Measurements from ENCODE around the gene MARS1.
A peak's percentile ranks its signal among the peaks of the same experiment; 100 is the strongest.

Gene MARS1

DNA sequence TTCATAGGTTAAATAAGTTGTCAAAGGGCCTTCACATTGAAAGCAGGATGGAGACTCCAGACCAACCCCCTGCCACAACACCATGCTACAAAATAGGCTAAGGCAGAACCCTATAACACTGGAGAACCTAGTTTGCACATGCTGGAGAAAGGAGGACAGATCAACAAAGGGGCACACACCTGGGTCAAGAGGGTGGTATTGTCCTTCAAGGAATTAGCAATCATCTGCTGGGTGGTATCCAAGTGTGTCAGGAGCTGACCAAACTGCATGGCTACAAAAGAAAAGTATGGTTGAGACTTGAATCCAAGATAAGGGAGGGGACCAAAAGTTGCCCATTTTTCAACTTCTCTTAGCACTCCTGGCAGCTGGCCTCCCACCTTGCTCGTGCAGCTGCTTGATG, 44.0 kb downstream of the MARS1 start:
- DNase-seq (ENCODE audit: low read depth) = no peak

DNA sequence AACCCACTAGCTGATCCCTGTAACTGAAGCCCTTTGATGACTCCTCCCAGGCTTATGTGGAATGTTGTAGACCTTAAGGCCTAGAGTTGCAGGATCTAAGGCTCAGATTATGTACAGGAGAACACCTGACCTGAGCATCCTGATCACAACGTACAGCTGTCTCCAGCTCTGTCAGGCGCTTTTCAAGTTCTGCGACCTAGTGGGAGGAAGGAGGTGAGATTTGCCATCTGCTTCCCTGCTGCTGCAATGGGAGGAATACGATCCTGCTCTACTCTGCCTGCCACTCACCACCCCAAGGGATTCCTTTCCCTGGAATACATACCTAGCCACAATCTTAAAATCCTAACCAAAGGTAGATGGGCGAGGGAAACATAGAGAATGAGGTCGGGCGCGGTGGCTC, 45.2 kb downstream of the MARS1 start:
- DNase-seq (ENCODE audit: low read depth) = no peak

DNA sequence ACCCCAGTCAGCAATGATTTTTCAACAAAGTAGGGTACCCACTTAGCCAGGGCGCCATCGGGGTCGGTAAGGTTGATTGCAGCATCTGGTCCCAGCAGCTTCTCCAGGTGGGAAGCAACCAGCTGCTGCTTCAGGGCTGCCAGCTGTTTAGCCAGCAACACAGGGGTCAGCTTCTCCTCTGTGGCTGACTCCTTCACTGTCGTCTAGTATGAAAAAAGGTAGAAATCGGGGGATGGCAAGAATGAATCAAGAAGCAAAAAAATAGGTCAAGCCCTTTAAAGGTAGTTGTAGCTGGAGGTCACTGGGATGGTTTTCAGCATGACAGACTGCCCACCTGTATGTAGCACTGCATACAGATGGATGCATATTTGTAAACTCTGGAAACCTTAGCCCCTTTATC, 46.4 kb downstream of the MARS1 start:
- no peak for DNase-seq (ENCODE audit: low read depth)

DNA sequence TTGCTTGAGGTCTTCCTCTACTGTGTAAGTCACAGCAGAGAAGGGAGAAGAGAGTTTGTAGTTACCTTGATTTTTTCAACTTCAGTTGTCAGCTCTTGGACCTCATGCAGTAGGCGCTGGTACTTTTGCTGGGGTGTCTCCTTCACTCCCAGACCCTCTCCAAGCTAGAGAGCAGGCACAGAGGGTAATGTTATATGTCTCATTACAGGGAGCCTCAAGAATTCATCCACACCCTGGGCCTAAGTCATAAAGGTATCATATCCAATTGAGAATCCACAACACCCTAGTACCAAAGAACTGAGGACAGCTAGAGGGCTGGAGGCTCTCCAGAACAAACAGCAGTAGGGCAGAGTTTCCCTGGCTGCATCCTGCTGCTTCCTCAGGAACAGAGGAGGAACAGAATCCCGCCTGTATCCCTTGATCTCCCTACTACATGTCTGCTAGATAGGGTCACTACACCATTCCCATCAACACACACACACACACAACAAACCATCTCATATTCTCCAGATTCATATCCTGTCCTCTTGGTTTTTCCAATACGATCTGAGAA, 47.2 kb downstream of the MARS1 start:
- DNase-seq (ENCODE audit: low read depth) = no peak

DNA sequence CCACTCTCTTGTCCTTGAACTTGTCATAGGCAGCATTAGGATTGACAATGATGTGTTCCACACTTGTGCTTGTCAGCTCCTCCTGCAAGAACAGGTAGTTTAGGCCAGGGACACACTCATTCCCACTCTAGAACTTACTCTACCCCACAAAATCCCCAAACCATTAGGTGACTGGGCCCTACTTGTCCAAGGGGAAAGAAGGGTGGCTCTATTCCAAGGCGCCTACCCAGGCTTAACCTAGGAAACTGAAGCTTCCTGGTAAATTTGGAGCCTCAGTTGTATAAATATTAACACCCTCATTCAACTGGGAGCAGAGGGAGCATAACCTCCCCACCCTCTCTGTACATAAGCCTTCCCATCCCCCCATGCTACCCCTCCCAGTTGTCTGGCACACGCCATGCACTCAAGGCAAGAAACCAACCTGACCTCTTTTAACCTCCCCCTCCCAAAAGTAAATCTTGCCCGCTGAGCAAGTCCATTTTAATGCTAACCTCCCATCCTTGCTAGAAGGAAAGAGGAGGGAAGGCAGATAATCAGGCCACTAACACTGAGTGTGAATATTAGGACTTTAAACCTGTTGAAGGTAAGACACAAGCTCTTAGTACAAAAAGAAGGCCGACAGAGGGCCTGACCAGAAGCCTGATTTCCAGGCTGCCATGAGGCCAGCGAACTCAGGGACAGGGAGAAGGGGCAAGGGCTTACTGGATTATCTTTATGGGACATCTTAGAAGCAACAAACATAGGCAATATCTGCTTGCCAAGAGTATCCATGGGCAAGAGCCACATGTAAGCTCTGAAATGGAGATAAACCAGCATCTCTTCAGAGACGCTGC, 48.1 kb downstream of the MARS1 start:
- DNase-seq (ENCODE audit: low read depth) = no peak

DNA sequence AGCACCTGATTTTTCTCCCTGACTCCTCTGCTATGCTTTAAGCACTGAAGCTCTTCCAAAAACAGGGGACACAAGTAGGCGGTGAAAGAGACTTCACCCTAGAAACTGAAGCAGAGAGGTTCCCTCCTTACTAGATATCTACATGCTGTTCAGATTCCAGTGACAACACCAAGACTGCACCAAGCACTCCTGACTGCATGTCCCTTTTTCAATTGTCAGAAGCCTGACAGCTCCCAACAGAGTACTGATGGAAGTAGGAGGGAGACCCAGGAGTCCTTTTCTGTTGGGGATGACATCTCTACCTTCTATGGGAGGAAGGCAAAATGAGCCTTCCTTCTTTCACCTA, 48.7 kb downstream of the MARS1 start:
- no peak for DNase-seq (ENCODE audit: low read depth)

DNA sequence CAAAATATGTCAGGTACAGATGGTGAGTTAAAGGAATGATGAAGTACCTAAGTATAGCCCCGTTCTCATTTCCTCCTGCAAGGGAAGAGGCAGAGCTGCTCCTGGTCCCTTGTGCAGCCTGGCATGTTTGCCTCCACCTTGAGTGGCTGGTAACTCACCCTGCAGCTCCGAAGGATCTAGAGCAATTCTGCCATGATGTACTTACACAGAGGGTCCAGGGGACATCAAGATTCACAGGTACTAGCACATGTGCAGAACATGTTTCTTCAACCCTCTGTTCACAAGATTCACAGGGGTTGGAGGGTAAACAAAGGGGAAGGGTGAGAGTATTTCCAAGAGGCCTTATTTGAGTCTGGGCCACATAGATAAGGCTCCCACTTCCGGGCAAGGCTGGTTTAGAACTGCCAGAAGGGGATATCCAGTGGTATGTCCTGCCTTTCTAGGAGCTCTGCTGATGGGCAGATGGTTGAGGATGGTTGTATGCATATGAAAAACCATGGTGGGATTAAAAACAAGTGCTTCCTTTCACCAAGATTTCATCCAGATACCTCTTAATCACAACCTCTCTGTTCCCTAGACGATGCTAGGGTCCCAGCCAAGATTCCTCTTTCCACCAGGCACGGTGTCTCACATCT, 51.4 kb downstream of the MARS1 start:
- DNase-seq (ENCODE audit: low read depth) = no peak

DNA sequence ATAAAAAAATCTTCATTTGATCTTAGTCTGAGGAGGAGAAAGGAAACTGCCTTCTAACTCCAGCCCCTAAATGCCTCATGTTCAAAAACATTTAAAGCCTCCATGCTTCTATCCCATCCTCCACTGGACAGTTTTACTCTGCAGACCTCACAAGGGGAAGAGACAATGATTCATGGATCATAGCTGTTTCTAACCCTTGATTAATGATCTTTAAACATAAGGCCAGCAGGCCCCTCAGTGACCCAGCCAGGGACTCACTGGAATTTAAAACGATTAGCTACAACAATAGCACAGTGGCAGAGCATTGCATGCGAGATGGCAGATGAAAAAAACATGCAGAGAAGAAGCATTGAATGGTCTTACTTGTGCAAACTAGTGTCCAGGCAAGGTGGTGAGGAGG, 53.1 kb downstream of the MARS1 start:
- DNase-seq (ENCODE audit: low read depth) = no peak

DNA sequence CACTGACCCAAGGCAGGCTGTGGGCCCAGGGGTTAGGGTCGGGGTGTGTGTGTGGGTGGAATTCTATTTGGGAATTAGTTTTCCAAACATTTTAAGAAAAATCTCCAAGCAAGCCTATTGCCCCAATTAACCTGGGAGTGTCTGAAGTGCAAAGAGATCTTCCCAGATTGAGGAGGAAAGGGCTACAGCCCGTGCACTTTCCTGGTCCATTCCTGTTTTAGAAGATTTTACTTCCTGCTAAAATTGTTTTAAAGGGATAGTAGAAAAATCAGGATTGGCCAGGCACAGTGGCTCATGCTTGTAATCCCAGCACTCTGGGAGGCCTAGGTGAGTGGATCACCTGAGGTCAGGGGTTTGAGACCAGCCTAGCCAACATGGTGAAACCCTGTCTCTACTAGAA, 53.8 kb downstream of the MARS1 start:
- DNase-seq (ENCODE audit: low read depth) = no peak

DNA sequence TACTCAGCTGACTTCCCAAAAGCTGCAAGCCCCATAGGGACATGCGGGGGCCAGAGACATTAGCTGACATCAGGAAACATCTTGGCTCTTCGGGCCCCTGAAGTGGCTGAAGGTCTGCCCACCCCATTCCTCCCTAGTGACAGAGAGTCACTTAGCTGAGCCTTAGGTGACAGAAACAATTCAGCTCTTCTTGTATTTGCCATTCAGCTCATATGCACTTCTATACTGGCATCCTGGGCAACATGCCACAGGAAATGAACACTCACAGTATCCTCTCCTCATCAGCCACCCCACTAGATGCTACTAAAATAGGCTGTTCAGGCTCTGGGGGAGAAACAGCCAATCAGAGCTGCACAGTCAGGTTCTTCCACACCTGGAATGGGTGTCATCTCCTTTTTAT, 55.7 kb downstream of the MARS1 start:
- DNase-seq (ENCODE audit: low read depth) = no peak

DNA sequence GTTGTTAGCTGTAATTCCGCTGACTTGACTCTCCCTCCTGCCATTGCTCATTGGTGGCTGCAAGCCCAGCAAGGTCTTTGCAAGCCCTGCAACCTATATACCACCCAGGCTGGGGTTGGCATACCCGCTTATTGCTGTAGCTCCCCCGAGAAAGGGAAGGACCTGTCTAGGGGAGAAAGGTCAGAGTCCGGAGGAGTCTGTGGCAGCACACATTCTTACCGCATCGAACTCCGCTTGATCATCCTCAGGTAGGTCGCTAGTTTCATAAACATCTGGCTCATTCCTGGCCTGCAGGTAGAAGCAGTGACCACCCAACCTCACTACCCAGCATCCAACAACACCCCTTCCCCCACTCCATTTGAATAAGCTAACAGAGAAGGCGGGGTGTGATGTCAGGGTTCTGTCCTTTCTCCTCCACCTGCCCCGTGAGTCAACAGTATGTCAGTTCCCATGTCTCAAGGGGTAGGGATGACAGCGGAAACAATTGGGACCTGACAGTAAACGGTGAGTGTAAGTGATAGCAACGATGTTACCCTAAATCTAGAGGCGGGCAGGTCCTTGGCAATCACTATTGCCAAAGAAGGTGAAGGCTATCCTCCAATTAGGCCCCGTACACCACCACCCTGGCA, 58.1 kb downstream of the MARS1 start:
- no peak for DNase-seq (ENCODE audit: low read depth)

DNA sequence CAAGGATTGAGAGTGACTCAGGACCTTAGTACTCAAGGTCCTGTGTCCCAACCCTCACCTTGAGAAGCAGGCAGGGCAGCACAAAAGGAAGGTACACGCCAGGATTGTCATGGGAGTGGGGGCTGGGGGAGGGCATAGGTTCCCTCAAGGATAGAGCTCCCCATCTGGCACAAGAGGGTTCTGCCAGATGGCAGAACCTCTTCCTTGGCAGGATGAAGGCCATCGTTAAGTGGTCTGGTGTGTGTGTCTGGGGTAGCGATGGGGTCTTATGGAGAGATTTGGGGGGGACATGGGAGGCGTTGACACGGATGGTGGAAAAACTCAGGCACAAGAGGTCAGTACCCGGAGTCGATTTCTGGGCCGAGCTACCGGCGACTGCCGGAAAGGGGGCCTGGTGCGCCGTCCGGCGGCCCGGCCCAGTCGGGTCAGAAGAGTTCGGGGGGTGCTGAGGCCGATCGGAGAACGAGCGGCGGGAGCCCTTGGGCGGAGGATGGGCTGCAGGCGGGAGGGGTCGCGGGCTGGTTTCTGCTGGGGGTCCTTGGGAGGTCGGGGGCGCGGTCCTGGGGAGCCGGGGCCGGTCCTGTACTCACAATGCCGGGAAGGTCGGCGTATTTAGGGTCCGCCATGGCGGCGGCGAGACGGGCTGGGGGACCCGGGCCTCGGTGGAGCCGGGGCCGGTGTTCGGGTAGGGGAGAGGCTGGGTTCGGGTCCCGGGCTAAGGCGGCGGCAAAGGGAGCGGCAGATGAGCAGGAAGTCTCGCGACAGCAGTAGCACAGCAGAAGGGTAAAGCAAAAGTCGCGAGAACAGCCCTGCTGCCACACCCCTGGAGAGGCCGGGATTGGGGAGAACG, 58.8 kb downstream of the MARS1 start, which contains the start of gene DCTN2:
TSS of gene DCTN2 (minus strand) at position 755 of the 850 bp plus-strand sequence. CDS start at position 626, 129 bp downstream.
- DNase-seq (ENCODE audit: low read depth) = peak; percentile 85

DNA sequence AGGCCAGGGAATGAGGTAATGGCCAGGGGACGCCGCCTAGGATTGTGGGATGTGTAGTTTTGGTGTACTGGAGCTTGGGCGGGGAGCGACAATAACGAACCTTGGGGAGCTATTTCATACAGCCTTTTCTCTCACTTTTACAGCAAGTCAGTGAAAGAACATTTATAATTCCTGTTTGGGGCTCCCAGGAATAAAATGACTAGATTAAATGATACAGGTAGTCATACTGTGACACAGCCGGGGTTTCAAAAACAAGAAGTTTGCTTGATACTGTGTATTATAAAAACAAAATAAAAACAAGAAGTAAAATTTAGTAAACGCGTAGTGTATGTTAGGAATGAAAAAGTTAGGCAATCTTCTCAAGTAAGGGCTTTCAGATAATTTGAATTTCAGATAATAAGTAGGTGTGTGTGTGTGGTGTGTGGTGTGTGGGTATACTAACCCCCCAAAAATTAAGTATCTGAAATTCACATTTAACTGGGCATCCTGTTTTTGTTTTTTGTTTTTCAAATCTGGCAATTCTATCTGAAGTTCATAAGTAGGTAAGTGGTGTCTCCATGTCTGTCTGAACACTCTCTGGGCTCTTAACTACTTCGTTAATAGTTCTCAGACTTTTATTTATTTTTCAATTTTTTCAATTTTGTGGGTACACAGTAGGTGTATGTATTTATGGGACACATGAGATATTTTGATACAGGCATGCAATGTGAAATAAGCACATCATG, 59.6 kb downstream of the MARS1 start:
- no peak for DNase-seq (ENCODE audit: low read depth)

DNA sequence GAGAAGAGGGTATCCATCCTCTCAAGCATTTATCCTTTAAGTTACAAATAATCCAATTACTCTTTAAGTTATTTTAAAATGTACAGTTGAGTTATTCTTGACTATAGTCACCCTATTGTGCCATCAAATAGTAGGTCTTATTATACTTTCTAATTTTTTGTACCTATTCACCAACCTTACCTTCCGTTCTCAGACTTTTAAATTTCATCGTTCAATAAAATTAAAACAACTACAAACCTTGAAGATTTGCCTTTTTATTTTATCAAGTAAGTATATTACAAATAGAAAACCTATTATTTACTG, 60.1 kb downstream of the MARS1 start:
- no peak for DNase-seq (ENCODE audit: low read depth)

DNA sequence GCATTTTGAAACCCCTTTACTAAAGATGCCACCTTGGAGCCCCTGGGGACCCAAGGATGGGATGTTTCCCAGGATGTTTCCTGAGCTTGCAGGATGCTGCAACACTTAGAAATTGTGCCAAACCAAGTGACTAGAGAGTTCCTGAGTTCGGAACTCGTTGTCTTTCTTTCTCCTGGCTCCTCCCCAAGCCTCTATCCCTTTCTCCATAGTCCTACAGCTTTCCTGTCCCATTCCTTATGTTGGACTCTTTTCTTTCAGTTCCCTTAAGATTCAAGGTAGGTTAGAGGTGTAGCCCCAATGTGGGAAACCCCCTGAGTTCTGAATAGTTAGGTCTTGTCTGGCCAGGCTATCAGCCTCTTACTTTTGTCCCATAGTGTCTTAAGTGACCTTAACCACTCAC, 60.6 kb downstream of the MARS1 start:
- DNase-seq (ENCODE audit: low read depth) = no peak

DNA sequence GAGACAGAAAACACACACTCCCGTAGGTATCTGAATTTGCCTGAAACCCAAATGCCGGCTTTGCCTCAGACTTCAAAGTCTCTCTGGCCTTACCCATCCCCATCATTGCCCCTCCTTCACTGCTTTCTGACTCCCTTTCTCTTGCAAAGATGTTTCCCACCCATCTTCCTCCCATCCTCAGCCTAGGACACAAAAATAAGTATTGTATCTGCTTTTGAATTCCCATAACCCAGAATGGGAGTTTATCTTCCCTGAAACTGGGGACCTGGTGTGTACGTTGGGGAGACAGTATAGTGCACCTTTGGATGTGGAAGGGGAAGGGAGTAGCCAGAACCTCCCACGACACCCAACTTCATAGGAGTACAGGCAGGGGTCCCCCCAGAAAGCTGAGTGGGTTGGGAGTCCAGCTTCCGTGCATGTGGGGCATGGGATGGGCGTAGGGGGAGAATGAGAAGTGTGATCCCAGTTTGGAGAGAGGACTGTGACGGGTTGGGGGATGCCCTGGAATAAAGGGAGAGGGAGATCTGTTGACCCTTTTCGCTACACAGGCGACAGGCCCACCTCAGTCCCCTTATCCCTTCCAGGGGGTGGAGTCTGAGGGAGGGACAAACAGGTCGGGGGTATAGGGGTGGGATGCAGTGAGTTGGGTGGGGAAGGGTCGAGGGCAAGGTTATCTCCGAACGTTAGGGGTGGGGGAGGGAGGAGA, 61.5 kb downstream of the MARS1 start:
- DNase-seq (ENCODE audit: low read depth) = no peak

DNA sequence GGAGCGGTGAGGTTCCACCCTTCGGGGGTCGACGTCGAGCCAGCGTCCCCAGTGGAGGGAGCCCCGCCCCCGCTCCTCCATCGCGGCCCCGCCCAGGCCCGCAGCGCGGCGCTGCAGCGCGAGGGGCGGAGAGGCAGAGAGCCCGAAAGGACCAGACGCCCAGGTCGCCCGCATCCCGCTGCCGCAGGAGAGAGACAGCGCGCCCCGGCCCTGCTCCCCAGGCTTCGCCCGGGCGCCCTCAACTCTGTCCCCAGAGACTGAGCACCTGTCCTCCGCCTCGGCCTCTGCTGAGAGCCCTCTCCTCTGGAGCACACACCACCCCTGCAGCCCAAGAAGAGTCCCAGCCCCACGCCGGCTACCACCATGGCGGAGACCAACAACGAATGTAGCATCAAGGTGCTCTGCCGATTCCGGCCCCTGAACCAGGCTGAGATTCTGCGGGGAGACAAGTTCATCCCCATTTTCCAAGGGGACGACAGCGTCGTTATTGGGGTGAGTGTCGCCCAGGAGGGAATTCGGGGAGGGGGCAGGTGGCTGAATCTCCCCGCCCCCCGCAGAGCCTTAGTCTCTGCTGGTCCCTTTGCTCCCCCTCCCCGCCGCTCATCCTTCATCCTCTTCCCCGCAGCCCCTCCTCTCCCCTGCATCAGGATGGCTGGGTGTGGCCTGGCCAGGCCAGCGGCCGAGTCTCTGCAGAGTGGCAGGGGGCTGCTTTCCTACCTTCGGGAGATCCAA, 62.2 kb downstream of the MARS1 start, which contains the start of gene KIF5A:
TSS of gene KIF5A (plus strand) at position 136 of the 732 bp plus-strand sequence. CDS start at position 364, 228 bp downstream.
- DNase-seq (ENCODE audit: low read depth) = peak; percentile 38

DNA sequence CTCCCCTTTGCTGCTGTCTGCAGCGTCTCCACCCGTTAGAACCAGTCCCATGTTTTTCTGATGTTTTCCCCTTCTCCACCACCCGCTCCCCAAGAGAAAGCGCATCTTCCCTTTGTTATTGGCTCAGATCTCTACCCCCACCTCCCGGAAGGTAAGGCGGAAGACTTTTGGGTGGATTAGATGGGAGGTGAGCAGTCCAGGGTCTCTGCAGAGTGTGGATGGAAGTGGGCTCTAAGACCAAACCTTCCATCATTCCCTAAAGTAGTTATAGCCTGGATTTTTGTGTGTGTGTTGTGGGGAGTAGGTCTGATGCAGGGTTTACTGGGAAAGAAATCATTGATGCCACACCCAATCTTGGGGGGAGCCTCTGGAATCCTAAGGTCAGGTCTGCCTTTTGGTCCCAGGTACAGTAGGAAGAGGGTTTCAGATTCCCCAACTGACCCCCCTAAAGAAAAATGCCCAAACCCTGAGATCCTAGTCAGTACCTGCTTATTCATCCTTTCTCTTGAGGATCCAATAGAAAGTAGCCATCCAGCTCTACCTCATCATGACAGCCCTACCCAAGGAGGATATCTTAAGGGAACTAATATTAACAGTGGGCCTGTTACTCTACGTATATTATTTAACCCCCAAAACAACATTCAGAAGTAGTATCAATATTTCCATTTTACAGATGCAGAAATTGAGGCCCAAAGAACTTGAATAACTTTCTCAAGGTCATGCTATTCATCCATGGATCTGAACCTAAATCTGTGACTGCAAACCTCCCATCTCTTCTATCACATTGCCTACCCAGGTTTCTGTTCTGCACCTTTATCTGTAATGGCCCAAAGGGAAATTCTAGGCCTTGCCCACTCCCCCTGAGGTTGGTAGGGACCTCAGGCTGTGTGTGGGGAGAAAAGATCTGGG, 63.0 kb downstream of the MARS1 start:
- no peak for DNase-seq (ENCODE audit: low read depth)
